HG03558 (cell line): ENCODE measurements around the gene GAB4.

Experiments
- ATAC-seq: cut with Tn5 transposase; IDR thresholded peaks from one replicate; pipeline ENCODE4 v1.9.1; 2021; ENCODE audit warnings: moderate number of reproducible peaks; ENCODE audit not compliant: unreplicated experiment; ENCODE audit errors: extremely low read depth

Gene GAB4

GRCh38 chr22:16989915-16990314 is 18.1 kb downstream of the GAB4 start:
- no peak for ATAC-seq

- ATAC-seq, result no peak
Observed at GRCh38 chr22:16988257-16988656, 19.8 kb downstream of the GAB4 start.

DNA sequence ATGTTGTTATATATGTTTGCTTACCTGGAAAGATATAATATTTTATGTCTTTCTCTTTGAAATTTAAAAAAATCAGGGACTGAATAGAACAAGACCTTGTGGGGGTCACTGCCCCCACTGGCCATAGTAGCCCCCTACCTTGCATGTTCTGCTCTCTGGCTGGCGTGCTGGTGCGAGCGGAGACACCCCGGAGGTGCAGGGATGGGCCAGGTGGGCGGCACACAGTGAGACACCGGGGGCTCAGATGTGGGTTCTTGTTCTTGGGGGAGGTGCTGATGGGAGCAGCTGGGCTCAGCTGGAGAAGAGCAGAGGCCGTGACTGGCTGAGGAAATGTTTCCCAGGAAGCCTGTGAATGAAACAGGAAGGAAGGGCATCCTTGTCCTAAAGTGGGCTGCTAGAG is 20.2 kb downstream of the GAB4 start:
- no peak for ATAC-seq

- no peak for ATAC-seq
Observed at GRCh38 chr22:16975155-16975885, 32.7 kb downstream of the GAB4 start.

- no peak for ATAC-seq
Observed at GRCh38 chr22:16974298-16975084, 33.5 kb downstream of the GAB4 start.

- no peak for ATAC-seq
Observed at GRCh38 chr22:16973591-16974297, 34.3 kb downstream of the GAB4 start.

- no peak for ATAC-seq
Observed at GRCh38 chr22:16972311-16972710, 35.7 kb downstream of the GAB4 start.

DNA sequence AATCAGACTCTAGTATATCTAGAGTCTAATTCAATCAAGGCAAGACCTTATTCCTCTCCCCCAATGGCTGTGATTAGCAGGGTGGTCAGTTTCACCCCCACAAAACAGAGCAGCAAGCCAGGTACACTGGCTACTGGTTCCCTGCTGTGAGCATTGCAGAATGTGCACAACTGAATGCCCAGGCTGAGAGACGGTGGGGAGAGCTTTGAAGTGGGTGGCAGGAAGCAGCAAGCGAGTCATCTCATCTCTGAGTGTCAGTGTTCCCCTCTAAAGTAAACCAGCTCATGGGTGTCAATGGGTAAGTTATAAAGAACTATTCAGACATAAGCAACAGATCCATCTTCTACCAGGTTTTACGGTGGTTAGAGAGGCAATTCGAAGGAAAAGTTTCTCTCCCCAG is 37.6 kb downstream of the GAB4 start:
- no peak for ATAC-seq

DNA sequence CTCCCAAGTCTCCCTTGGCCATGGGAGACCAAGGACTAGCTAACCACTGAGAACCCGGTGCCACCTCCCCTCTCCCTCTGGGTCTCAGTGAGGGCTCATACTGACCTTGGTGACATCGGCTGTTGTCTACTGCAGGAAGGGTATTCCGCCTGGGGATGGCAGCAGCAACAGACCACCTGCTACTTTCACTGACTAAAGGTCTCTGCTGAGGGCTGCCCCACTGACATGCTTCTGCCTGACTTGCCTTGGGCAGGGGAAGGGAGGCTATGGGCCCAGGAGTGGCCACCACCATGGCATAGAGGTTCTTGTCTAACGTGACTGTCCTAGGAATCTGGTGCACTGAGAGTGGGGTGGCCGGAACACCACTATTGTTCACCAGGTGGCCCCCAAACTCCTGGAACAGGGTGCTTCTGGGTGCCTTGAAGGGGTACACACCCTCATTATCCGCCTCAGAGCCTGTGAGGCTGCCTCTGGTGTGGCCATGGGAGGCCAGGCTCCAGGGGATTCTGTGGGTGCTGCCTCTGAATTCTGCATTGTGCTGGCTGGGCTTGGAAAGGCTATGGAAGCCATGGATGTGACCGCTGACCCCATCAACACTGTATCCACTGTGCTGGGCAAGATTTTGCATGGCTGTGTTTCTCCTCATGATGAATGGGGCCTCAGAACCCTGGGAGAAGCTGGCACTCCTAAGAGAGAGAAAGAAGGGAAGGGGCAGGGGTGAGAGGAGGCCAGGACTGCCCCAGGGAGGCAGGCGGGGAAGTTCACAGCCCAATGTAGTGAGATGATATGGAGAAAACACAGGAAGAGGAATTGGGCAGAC is 38.3 kb downstream of the GAB4 start:
- no peak for ATAC-seq

- no peak for ATAC-seq
Observed at GRCh38 chr22:16968218-16968595, 39.8 kb downstream of the GAB4 start.

- ATAC-seq, result no peak
Observed at GRCh38 chr22:16967453-16968217, 40.4 kb downstream of the GAB4 start.

DNA sequence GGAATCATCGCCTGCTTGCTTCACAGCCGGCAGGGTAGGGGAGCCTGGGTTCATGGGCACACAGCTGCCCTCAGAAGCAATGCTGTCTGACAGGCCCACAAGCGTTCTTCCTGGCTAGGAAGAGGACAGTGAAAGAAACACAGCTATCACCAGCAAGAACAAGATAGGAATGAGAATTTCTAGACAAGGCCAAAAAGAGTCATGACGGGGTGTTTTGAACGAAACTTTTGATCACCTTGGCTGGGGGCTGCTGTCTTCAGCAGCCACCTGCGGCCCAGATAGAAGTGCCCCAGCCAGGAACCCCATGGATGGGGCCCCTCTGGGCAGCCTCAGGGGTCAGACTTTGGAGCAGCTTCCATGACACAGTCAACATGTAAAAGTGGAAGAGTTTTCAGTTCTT is 41.8 kb downstream of the GAB4 start:
- no peak for ATAC-seq

DNA sequence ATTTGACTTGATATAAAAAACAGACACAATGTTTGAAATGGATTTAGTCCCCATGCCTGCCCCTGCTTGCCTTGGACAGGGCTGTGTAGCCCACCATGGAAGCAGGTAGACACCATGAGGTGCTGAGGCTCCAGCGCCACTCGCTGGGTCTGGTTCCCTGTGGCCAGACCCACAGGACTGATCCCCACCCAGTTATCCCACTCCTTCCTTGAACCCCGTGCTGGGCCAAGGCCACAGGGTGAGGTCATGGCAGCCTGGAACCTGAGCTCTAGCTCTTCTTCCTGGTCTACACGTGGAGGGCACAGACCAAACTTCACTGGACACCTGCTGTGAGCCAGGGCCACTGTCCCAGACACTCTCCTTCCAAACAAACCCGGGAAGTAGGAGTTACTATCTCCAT is 42.5 kb downstream of the GAB4 start:
- no peak for ATAC-seq

DNA sequence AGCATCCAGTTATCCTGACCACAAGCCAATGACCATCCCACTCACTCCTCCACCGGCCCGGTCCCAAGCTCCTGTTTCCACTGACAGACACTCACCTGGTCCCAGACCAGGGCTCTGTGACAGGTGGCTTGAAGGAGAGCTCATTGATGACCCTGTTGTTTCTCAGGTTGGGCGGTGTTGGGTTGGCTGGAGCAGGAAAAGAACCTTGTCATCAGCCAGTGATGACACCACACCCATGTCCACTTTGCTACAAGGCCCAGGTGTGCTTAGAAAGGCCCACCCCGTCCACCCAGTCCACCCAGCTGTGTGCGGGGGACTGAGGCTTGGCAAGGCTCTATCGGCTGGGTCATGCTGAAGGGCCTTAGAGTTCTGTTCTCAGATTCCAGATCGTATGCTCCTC is 42.9 kb downstream of the GAB4 start:
- no peak for ATAC-seq

GRCh38 chr22:16964366-16964765 is 43.7 kb downstream of the GAB4 start:
- ATAC-seq, result no peak

GRCh38 chr22:16963189-16963945 is 44.7 kb downstream of the GAB4 start:
- no peak for ATAC-seq

DNA sequence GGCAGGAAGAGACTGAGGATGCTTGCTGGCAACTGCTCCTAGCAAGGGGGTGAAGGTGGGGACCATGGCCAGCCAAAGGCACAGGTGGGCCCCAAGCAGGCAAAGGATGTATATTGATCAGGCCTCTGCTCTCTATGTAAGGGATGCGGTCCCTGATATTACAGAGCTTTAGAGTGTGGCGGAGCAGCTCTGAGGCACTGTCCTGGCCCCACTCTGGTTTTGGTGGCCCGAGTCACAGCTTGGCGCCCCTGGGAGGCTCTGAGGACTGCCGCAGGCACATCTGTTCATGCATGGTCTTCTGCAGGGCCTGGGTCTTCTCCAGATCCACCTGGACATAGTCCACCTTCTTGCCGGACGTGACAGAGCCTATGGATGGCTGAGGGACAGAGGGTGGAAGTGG is 45.5 kb downstream of the GAB4 start:
- no peak for ATAC-seq

DNA sequence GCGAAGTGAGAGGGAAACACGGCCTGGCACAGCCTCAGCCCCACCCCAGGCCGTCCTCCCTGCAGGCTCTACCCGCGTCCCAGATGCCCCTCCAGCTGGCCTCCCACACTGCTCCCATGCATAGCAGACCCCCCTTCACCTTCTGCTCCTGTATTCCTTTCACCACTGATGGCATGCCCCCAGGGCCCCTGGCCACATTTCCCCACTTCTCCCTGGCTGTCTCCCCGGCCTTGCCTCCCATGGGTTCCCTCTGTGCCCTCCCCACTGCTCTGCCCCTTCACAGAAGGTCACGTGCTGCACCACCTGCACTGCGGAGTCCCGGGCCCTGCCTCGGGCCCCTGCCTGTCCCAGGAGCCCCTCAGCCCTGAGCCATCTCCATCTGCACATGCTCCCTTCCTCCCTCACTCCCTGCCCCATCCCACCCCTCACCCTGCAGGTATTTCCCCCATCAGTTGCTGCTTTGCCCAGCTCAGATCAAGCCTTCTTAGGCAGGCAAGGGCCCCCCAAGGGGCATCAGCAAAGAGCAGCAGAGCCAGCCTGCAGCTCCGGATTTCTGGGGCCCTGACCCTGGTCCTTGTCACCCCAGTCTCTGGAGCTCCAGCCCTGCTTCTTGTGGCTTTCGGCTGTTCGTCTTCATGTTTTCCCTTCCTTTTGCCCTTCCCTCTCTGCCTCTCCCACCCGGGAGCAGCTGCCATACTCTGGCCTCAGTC is 46.4 kb downstream of the GAB4 start:
- no peak for ATAC-seq
